Activated B cell treated with CpG ODN at 0.5 μM for 24 hours (primary cell): ENCODE data around the gene MAP7D2. TPM values are rescaled to one million over a fixed set of nuclear protein-coding genes. Genes with fewer than 3 reads are reported as not detected.
"Not testable (repeated sequence)": the region's sequence is repeated elsewhere in the genome, so short reads cannot be mapped to it uniquely, and the experiment has no call there.

ENCODE experiments used
- ATAC-seq: fragments of 200-7000 bp; cut with Tn5 transposase; one replicate; pipeline ENCODE4 v1.10.0; 2021; ENCODE audit warnings: low read depth, mild to moderate bottlenecking, moderate library complexity
- CTCF ChIA-PET: fragments of 350-600 bp; sonication (Branson Sonifier 250); formaldehyde crosslinking; loops from one replicate; lab custom pipeline; 2021; ENCODE audit warnings: antibody characterized with exemption; lab: Charles Lee
- POLR2A ChIA-PET: fragments of 350-600 bp; sonication (Branson Sonifier 250); formaldehyde crosslinking; loops from one replicate; lab custom pipeline; 2021; ENCODE audit warnings: antibody characterized with exemption; lab: Charles Lee
- DNase-seq: peaks from one replicate; pipeline ENCODE4 v3.0.0; 2022
- H3K27ac Mint-ChIP-seq: one replicate; pipeline ENCODE4 v1.8.0; 2020; ENCODE audit warnings: mixed read lengths
- H3K27me3 Mint-ChIP-seq: one replicate; pipeline ENCODE4 v1.8.0; 2021; ENCODE audit warnings: mixed read lengths
- H3K36me3 Mint-ChIP-seq: one replicate; pipeline ENCODE4 v1.8.0; 2021; ENCODE audit warnings: low read depth, mixed read lengths
- H3K4me1 Mint-ChIP-seq: one replicate; pipeline ENCODE4 v1.8.0; 2021; ENCODE audit warnings: mixed read lengths
- H3K4me3 Mint-ChIP-seq: one replicate; pipeline ENCODE4 v1.8.0; 2020; ENCODE audit warnings: mild to moderate bottlenecking, mixed read lengths
- H3K9me3 Mint-ChIP-seq: one replicate; pipeline ENCODE4 v1.8.0; 2020; ENCODE audit warnings: mixed read lengths
- intact Hi-C: fragments of 100-400 bp; cut with micrococcal nuclease; formaldehyde crosslinking; loops from one replicate; pipeline ENCODE4 v1.15.1; 2024
- total RNA-seq: library from RNA; stranded (reverse); gene quantifications from 2 replicates; pipeline ENCODE4 v1.2.3, GENCODE V29; 2022
- TF ChIP-seq, protein P1 (sequence below): fragments of 200-600 bp; IDR thresholded peaks from one replicate; pipeline ENCODE4 v1.8.0; 2022; ENCODE audit warnings: antibody characterized with exemption, mild to moderate bottlenecking

The MAP7D2 gene
- total RNA-seq = 0.16 and 0.32 TPM in 2 replicates

DNA sequence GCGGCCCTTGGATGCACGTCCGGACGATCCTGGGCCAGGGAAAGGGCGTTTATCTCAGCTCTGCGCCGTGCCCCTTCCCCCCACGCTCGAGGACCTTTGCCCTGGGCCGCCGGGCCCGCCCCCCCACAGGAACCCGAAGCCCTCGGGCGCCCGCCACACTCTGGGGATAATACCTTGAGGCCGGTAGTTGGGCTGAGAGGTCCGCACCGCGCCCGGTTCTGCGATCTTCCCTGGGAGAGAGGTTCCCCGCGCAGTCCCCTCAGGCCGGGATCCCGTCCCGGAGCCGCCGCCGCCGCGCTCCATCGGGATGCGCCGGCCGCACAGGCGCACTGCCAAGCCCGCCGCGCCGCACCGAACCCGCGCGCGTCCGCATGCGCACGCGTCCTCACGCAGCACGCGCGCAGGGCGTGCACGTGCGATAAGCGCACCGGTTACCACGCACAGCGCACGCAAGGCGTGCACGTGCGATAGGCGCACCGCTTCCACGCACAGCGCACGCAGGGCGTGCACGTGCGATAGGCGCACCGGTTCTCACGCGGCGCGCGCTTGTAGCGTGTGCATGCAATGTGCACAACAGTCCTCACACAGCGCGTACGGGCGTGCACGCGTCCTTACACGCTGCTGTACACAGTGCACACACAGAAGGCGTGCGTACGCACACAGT is at the start of gene MAP7D2:
Gene MAP7D2 (minus strand): TSS at position 331 of the 664 bp plus-strand sequence. CDS start 28 bp downstream, at position 303.
- peak within 1 kb of the TSS; percentile 32 for H3K4me3 Mint-ChIP-seq
- no peak within 1 kb of the TSS for H3K27ac Mint-ChIP-seq
- intact Hi-C loops = no loop called here
- no peak for ATAC-seq
- peaks cover 8% of the 10 kb centered on the region for H3K27me3 Mint-ChIP-seq
- ChIA-PET CTCF (no interaction called here), POLR2A (no interaction called here)
- H3K36me3 Mint-ChIP-seq = no peaks in the 10 kb centered on the region
- no peak for DNase-seq
- TF ChIP-seq, protein P1, sequence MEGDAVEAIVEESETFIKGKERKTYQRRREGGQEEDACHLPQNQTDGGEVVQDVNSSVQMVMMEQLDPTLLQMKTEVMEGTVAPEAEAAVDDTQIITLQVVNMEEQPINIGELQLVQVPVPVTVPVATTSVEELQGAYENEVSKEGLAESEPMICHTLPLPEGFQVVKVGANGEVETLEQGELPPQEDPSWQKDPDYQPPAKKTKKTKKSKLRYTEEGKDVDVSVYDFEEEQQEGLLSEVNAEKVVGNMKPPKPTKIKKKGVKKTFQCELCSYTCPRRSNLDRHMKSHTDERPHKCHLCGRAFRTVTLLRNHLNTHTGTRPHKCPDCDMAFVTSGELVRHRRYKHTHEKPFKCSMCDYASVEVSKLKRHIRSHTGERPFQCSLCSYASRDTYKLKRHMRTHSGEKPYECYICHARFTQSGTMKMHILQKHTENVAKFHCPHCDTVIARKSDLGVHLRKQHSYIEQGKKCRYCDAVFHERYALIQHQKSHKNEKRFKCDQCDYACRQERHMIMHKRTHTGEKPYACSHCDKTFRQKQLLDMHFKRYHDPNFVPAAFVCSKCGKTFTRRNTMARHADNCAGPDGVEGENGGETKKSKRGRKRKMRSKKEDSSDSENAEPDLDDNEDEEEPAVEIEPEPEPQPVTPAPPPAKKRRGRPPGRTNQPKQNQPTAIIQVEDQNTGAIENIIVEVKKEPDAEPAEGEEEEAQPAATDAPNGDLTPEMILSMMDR = no peak
- H3K9me3 Mint-ChIP-seq = no peaks in the 10 kb centered on the region
- H3K4me1 Mint-ChIP-seq = peaks cover 4% of the 10 kb centered on the region

- CTCF ChIA-PET, H3K27ac Mint-ChIP-seq, H3K9me3 Mint-ChIP-seq, H3K4me3 Mint-ChIP-seq, H3K4me1 Mint-ChIP-seq, ATAC-seq, H3K27me3 Mint-ChIP-seq, intact Hi-C loops, DNase-seq, POLR2A ChIA-PET: not testable (repeated sequence)
- peaks cover 53% of the 10 kb centered on the region for H3K36me3 Mint-ChIP-seq
Observed at GRCh38 chrX:20162516-20162915, 45.8 kb upstream of the MAP7D2 start.

- CTCF ChIA-PET = no interaction called here
Observed at GRCh38 chrX:20159797-20160385, 43.2 kb upstream of the MAP7D2 start.

DNA sequence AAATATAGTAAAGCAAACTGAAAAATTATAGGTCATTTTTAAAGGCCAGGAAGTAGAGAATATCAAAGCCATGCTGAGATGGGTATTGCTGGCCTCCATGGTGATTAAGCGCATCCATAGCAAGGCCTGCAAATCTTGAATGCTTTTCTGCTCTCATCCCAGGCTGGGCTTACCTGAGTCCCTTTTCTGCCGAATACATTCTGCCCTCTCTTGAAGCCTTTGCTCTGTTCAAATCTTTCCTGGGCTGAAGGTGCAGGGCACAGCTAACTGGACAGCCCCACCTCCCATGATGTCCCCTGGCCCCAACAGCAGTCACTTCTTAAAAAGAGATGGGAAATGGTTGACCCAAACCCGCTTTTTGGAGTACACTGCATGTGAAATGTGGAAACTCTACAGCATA is 35.0 kb upstream of the MAP7D2 start:
- Mint-ChIP-seq H3K9me3 (no peaks in the 10 kb centered on the region), H3K27ac (no peak overlapping the region), H3K36me3 (peaks cover 38% of the 10 kb centered on the region), H3K4me3 (no peak overlapping the region), H3K27me3 (no peaks in the 10 kb centered on the region), H3K4me1 (peaks cover 10% of the 10 kb centered on the region)
- intact Hi-C loops = no loop called here
- POLR2A ChIA-PET = no interaction called here
- ATAC-seq (no peak), DNase-seq (no peak)
- CTCF ChIA-PET = no interaction called here
- TF ChIP-seq, protein P1 = no peak

More at GRCh38 chrX:20159797-20160385, 43.2 kb upstream of the MAP7D2 start:
- POLR2A ChIA-PET = interaction anchor here (0.5 kb wide), 1 partner anchor 107 kb away, joined by 4 read pairs; no protein-coding TSS in a partner anchor
- Mint-ChIP-seq H3K4me3 (no peak overlapping the region), H3K9me3 (no peaks in the 10 kb centered on the region), H3K36me3 (peaks cover 52% of the 10 kb centered on the region), H3K27me3 (no peaks in the 10 kb centered on the region), H3K4me1 (no peaks in the 10 kb centered on the region), H3K27ac (no peak overlapping the region)
- intact Hi-C loops = no loop called here
- TF ChIP-seq, protein P1 = no peak
- ATAC-seq = no peak
- no peak for DNase-seq

DNA sequence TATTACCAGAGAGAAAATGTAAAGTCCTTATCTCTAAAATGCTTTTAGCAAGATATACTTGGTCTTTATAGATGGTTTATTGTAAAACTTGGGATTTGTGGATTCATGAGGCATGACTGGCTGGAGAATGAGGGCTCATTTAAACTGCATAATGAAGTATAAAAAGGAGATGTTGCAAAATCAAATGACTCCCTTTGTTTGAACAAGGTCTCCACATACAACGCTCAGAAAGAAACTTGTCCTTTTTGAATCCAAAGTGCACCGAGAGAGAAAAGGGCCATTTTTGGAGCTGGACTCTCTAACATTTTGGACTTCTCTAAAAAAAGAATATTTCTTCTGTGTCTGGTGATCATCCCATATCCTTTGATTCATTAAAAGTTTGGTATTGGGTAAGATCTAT is 32.6 kb upstream of the MAP7D2 start:
- intact Hi-C loops = no loop called here
- ATAC-seq (no peak), DNase-seq (no peak)
- ChIA-PET POLR2A (no interaction called here), CTCF (no interaction called here)
- H3K27ac Mint-ChIP-seq = no peak overlapping the region
- H3K9me3 Mint-ChIP-seq = no peaks in the 10 kb centered on the region
- H3K4me3 Mint-ChIP-seq = no peak overlapping the region
- peaks cover 14% of the 10 kb centered on the region for H3K4me1 Mint-ChIP-seq
- H3K36me3 Mint-ChIP-seq = peaks cover 21% of the 10 kb centered on the region
- TF ChIP-seq, protein P1 = no peak
- no peaks in the 10 kb centered on the region for H3K27me3 Mint-ChIP-seq
